T-helper 1 cell (primary cell): ENCODE data around the gene PDE5A.
"Not testable (repeated sequence)": the region's sequence is repeated elsewhere in the genome, so short reads cannot be mapped to it uniquely, and the experiment has no call there.

Source experiments
- DNase-seq, 5 donors: peaks; one replicate each; pipeline ENCODE4 v3.0.0-alpha.2; 2012 to 2020

Gene PDE5A

DNA sequence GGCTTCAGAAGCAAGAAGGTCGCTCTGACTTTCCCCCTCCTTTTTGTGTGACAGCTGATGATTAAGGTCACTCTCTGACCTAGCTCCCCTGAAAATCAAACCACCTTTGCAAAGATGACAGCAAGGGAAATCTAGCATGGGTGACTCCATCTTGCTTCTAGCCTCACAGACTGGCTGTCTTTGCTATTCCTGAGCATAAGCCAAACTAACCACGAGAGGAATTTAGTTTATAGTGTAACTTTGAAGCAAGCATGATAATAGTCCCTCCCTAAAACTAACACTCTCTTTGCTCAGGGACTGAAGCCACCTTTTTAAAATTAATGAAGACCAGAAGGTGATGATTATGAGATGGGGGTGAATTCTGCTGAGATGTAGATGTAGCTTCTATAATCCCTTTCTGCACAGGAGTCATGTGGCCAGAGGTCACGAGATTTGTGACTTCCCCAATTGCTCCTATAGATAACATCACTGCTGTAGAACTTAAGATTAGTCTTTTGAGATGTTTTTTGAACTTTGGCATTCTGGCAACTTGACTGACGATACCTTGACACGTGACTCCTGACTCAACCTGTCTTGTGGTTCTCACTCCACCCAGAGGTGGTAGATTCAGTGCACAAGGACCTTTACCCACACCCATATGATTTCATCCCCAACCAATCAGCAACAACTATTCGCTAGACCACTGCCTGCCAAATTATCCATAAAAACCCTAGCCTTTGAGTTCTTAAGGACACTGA, 14.9 kb upstream of the PDE5A start:
- DNase-seq = no peak

DNA sequence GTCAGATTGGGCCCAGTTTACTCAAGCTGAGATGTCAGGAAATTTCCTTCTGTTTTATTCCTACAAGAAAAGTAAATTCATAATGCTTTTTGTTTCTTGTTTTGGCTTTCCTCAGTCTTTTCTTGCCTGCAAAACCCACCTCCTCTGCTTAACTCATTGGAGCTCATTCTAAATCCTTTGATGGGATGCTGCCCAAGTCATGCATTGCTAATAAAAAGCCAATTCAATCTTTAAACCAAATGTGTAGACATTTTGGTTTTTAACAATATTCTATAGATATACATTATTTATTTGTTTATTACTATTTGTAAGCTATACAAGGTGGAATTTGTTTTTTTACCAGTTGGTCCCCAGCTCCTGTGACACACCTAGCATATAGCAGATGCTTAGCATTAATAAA, 13.2 kb upstream of the PDE5A start:
- no peak for DNase-seq

DNA sequence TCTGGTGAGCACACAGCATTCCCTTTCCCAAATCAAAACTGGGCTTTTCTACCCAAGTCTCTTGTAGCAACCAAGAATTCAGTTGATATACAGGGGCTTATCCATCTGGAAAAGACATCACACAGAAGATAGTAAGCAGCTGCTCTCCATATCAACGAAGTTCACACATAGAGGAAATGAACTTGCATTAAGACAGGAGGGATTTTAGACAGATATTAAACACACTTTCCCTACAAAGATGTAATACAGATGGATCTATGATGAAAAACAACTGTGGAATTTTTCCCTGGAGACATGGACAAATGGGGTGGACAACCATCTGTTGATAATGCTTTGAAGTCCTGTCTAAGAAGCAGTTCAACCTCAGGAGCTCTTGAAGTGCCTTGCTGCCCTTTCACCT, 9.8 kb upstream of the PDE5A start:
- no peak for DNase-seq

DNA sequence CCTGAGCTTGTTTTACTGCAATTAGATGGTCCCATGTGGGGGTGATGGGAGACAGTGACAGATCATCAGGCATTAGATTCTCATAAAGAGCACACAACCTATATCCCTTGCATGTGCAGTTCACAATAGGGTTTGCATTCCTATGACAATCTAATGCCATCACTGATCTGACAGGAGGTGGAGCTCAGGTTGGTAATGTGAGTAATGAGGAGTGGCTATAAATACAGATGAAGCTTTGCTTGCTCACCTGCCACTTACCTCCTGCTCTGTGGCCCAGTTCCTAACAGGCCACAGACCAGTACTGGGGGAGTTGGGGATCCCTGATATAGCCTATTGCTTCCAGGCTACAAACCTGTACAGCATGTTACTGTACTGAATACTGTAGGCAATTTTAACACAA, 8.2 kb upstream of the PDE5A start:
- not testable (repeated sequence) for DNase-seq

DNA sequence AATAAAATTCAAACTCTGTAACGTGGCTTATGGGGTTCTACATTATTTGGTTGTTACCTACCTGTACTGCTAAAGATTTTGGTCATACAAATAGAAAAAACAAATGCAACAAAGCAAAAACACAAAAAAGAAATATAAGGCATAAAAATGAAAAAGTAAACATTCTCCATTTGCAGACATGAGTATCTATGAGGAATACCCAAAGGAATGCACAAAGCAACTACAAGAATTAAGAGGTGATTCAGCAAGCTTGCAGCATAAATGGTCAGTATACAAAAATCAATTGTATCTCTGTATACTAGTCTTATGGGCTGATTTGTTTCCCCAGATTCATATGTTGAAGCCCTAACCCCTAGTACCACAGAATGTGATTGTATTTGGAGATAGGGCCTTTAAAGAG, 3.6 kb upstream of the PDE5A start:
- DNase-seq = no peak

DNA sequence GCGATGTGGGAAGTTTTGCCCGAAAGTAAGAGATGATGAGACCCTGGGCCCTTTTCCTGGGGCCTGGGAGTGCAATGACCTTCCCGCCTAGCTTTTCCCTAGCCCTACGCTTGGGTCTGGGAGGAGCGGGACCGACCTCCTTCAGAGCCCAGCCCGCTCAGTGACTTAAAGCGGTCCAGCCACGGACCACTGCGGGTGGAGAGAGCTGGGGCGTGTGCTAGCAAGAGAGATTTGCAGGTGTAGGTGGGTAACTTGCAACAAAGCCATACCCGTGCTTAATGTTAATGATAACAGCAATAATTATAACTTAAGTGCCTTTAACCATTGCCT, 503 bp upstream of the PDE5A start:
- no peak for DNase-seq

DNA sequence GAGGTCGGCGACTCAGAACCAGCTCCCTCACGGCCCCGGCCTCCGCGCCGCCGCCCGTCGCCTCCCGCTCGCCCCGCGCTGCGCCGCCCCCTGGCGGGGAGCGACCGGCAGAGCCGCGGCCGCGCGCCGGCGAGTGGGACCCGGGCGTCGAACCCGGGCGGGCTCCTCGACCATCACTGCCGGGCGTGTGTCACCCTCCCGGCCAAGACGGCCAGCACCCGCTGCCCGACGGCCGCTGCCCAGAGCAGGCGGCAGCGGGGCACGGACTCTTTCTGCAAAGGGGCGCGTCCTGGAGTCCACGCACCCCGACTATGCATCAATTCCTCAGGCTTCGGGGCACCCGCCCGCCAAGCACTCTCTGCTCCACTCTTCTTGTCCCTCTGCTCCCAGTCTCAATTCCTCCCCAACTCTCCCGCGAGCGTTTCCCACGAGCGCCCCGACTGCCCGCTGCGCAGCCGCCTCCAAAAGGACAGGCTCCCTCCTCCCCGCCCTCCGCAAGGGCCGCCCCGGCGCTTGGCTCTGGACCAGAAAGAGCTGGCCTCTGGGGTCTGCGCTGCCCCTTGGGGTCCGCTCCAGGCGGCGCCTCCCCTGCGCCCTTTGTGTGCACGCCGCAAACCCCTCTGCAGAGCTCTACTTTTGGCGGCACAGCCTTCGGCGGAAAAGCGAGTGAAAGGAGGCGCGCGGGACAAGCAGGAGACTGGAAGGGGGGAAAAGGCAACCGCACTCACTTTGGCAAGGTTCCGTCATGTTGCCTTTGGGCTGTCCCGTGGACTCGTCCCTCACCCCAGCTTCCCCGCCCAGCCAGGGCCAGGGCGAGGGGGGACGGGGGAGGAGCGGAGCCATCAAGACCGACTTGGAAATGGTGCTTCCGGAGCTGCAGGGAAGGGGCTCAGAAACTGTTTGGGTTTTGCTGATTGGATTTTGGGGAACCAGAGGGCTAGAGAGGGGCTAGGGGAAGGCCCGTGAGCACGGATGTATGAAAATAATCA, 1.0 kb downstream of the PDE5A start:
- peak; percentile 19 to 54 (median 33) for DNase-seq

DNA sequence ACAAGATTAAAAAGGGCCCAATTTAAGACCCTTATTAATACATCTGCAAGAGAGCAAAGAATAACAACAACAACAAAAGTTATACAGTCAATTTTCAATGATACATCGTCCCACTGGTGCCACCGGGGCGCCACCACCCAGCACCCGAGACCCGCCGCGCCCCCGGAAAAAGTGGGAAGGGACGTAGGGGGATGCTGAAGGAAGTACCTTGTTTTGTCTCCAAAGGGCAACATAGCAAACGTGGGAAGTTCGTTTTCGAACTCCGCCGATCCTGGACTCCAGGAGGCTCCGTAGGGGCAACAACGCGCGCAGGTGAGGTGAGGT, 1.7 kb downstream of the PDE5A start:
- DNase-seq = no peak

DNA sequence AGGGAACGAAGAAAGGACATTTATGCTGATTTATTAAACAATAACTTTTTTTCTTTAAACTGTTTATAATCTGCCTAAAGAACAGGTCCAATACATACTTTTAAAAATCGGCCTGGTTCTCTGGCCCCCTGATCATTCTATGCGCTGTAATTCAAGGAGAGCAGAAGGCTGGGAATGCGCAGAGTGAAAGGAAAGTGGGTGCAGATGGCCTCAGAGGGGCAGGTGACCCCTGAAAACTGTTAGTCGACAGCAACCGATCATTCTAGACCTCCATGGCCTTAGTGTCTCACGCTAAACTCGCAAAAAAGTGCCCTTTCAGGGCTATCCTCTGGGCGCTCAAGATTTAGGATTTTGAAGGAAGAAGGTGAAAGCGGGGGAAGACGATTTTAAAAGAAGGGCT, 2.2 kb downstream of the PDE5A start:
- no peak for DNase-seq

DNA sequence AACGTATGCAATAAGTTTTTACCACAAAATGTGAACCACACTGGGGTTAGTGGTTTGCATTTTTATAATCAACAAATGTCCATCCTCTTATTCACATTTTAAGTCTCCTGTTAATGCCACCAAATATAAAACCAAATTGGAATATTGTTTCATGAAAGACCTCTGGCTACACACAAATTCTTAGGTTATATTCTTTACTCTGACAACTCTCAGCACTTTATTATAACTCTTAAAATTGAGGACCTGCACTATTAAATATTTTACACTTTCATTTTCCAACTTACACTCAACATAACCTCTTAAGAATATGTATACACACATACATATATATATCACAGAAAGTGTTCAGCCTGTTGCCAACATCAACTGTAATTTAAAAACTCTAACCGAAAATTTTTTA, 2.8 kb downstream of the PDE5A start:
- no peak for DNase-seq

DNA sequence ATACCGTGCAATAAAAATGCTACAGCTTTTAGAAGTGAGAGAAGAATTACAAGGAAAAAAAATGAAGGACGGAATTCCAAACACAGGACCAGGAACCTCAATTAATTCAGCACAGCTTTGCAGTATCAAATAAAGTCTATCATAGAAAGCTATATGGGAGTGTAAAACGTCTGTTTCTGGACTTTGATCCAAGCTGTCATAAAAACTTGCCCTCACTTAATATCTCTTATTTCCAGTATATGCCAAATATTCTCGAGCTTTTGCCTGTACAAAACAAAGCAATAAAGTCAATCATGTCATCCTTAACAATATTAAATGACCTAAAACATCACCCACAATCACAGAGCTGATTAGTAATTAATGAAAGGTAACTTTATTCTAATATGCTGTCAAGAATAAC, 4.2 kb downstream of the PDE5A start:
- no peak for DNase-seq

DNA sequence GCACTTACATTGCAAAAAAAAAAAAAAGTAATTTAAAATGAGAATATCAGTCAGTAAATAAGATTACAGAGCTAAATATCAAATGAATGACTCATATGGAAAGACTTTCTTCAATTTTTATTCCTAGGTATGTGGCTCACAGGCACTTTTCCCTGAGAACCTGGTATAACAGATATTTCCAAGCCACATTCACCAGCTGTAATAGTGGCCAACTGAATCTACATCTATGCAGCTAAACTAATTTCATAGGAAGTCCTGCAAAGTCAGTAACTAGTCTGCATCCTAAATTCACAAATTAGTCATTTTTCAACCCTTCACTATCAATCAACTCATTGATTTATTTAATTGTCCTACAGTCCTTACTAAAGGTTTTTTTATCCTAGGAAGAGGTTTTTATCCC, 5.6 kb downstream of the PDE5A start:
- no peak for DNase-seq

DNA sequence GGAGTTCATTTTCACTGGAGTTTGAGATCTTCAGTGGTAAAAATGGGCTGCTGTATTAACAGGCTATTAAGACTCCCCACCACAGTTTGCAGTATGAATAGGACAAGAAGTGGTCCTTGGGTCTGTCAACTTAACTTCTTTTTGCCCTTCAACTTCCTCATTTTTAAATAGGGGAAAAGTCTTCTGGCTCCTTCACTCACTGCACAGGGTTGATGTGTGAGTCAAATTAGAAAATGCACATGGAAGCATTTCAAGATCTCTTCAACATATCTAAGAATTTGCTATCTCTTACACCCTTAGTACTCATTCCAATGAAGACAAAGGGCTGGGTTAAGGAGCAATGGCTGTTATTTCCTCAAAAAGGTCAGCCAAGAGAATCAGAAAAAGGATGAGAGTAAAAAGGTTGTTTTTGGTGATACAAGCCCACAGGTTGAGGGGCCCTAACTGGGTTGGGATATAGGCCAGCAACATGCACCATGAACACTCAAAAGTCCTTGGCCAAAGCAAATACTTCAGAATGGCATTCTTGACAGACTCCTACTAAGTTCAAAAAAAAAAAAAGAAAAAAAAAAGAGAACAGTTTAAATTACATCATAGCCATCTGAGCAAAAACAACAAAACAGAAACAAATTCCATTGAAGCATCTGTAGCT, 13.4 kb downstream of the PDE5A start:
- no peak for DNase-seq

DNA sequence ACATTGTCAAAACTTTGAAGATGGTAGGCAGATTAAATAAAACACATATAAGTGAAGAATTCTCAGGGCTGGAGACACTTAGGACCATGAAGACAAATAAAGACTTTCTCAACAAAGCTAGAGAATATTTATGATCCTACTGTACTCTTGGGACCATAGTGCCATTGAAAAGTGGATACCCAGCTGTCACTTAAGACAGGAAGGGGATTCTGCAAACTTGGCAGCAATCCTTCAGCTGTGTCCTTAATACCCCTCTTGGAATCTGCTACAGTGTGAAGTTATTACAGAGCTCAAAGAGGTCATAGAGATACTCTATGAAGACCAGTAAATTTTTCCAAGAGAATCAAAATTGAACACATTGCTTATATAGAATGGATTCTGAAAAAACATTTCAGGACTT, 24.3 kb downstream of the PDE5A start:
- DNase-seq = no peak

DNA sequence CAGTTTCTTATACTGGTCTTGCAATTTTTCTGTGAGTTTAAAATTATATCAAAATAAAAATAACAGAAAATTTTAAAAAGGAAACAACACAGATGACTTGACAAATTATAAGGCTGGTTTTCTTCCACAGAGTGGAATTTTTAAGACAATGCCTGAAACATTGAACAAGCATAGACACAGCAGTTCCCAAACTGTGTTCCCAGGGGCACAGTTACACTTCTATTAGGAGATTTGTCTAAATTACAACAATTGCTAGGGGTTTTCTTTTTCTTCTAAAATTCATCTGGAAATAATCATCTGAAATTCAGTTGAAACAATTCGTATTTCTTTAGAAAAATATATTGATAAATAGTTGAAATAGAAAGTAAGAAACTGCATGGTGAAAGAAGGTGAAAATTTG, 26.2 kb downstream of the PDE5A start:
- no peak for DNase-seq

DNA sequence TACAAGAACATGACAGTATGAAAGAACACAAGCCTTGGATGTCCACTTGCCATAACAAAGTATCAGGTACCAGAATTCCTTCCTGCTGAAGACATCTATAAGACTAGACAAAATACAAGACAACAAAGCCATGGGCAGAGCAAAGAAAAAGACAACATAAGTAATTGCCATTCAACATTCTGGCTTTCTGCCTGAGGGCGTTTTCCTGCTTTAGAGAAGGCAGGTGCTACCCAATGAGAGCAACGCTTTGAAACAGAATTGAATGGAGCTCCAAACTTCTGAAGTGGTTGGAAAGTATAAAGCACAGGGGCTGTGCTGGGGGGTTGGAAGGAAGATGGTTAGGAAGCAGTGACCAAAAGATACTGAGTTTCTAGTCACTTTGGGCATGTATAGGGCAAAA, 30.1 kb downstream of the PDE5A start:
- no peak for DNase-seq

DNA sequence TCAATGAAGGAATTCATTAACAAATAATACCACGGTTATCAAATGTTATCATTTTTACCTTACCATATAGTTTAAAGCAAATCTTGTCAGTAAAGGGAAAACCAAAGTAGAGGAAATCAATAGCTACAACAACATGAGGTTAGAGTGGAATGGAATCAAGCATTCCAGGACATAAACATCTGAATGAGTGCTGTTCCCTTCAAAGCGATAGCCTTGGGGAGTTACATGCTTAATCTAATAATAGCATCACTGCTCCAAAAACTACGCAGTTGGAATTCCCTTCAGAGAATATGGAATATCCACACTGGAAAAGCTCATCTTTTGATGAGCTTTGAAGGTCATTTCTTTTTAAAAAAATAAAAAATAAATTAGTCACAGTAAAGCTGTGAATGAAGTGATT, 31.2 kb downstream of the PDE5A start:
- no peak for DNase-seq

DNA sequence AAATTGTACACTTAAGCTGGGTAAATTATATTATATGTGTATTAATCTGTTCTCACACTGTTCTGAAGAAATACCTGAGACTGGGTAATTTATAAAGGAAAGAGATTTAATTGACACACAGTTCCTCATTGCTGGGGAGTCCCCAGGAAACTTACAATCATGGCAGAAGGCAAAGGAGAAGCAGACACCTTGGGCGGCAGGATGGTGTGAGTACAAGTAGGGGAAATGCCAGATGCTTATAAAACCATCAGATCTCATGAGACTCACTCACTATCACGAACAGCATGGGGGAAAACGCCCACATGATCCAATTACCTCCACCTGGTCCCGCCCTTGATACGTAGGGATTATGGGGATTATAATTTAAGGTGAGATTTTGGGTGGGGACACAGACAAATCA, 34.9 kb downstream of the PDE5A start:
- no peak for DNase-seq

DNA sequence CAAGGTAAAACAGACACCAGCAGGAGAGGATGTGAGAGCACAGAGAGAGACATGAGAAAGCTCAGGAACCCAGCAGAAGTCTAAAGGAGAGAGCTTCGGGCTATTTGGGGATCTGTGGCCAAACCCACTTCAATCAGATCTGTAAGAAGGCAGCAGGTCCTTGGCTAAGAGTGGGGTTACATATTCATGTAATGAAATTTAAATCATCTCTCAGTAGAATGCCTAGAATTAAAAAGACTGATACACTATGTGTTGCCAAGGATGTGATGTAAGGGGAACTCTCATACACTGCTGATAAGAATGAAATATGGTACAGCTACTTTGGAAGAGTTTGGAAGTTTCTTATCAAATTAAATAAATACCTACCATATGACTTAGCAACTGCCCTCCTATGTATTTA, 35.8 kb downstream of the PDE5A start:
- no peak for DNase-seq

DNA sequence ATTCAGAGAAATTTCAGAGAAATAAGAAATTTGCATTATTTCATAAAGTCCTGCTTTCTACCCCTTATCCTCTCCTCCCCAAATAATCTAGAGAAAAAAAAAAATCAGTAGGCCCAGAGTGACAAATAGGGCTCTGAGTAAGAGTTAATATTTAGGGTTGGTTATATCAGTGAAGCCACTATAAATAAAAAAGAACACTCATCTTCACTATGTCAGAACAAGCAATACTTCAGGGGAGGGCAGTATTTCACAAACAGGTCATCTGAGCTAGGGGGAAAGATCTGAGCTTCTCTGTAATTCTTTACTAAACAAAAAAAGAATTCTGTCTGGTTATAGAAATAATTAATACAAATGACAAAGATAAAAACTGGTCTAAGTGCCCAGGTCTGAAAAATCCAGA, 39.4 kb downstream of the PDE5A start:
- no peak for DNase-seq

DNA sequence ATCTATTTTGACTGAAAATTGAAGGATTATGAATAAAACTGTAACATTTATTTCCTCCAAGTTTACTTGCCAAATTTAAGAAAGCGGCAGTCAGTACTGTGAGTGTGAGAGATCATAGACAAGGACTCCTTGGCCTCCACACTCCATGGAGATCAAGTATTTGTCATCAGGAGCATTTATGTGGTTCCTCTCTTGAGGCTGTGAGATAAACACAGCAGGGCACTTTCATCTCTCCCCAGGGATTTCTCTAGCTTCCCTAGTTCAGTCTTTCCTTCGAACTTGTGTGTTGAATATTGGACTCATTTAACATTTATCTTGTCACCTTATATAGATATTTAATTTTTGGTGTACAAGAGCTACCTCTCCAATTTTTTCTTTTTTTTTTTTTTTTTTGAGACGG, 40.8 kb downstream of the PDE5A start:
- no peak for DNase-seq

DNA sequence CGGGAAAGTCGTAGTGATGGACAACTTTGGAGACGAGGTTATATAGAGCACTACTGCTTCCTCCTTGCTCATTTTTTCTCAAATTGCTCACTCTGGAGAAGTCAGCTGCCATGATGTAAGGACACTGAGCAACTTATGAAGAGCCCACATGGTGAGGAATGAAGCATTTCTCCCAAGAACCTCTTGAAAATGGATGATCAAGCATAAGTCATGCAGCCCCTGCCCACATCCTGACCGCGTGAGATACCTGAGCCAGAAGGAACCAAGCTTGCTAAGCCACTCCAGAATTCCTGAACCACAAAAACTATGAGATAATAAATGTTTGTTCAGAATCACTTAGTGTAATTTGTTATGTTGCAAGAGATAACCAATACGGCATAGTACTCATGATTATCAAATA, 42.8 kb downstream of the PDE5A start:
- DNase-seq = no peak

DNA sequence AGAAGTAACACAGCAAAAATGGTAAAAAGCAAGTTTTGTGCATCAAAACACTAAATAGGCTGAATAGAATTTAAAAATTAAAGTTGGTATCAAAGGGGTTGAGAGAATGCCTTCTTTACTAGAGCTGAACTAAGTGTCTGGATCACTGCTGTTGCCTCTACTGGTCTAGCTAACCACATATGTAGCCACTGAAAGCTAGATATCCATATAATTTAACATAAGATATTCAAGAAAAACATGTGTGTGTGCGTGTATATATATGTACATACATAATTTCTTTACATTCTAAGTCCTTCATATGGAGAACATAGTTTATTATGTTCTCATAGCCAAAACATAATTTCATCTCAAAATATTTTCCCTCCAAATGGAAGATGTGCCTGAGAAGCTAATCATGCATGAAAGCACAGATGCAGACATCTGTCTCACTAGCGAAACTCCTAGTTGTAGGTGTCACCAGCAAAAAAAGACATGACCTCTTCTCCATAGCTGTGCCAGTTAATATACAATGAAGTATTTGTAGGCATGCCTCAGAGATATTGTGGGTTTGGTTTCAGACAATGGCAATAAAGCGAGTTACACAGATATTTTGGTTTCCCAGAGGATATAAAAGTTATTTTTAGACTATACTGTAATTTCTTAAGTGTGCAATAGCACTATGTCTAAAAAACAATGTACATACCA, 47.3 kb downstream of the PDE5A start:
- DNase-seq = no peak
